ENCODE results near the gene MAGEB1.

- TF ChIP-seq, protein P1, sequence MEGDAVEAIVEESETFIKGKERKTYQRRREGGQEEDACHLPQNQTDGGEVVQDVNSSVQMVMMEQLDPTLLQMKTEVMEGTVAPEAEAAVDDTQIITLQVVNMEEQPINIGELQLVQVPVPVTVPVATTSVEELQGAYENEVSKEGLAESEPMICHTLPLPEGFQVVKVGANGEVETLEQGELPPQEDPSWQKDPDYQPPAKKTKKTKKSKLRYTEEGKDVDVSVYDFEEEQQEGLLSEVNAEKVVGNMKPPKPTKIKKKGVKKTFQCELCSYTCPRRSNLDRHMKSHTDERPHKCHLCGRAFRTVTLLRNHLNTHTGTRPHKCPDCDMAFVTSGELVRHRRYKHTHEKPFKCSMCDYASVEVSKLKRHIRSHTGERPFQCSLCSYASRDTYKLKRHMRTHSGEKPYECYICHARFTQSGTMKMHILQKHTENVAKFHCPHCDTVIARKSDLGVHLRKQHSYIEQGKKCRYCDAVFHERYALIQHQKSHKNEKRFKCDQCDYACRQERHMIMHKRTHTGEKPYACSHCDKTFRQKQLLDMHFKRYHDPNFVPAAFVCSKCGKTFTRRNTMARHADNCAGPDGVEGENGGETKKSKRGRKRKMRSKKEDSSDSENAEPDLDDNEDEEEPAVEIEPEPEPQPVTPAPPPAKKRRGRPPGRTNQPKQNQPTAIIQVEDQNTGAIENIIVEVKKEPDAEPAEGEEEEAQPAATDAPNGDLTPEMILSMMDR (conservative IDR thresholded peaks at IDR 0.05; ENCODE audit: low read depth, low read length): no peak
- TF ChIP-seq EZH2phosphoT487 (IDR thresholded peaks at IDR 0.05; ENCODE audit: borderline replicate concordance, low read length): no peak
Observed at GRCh38 chrX:30280428-30280827, 33.5 kb downstream of the MAGEB1 start.
